ENCODE results near the gene LRRK2.
"Not testable (repeated sequence)": the region's sequence is repeated elsewhere in the genome, so short reads cannot be mapped to it uniquely, and the experiment has no call there.

DNA sequence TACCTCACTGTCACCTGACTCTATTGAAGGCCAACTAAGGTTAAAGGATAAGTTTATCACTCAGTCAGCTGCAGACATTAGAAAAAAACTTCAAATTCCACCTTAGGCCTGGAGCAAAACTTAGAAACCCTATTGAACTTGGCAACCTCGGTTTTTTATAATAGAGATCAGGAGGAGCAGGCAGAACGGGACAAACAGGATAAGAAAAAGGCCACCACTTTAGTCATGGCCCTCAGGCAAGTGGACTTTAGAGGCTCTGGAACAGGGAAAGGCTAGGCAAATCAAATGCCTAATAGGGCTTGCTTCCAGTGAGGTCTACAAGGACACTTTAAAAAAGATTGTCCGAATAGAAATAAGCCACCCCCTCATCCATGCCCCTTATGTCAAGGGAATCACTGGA lies 162.5 kb downstream of the LRRK2 start:
- TF ChIP-seq, protein P1, sequence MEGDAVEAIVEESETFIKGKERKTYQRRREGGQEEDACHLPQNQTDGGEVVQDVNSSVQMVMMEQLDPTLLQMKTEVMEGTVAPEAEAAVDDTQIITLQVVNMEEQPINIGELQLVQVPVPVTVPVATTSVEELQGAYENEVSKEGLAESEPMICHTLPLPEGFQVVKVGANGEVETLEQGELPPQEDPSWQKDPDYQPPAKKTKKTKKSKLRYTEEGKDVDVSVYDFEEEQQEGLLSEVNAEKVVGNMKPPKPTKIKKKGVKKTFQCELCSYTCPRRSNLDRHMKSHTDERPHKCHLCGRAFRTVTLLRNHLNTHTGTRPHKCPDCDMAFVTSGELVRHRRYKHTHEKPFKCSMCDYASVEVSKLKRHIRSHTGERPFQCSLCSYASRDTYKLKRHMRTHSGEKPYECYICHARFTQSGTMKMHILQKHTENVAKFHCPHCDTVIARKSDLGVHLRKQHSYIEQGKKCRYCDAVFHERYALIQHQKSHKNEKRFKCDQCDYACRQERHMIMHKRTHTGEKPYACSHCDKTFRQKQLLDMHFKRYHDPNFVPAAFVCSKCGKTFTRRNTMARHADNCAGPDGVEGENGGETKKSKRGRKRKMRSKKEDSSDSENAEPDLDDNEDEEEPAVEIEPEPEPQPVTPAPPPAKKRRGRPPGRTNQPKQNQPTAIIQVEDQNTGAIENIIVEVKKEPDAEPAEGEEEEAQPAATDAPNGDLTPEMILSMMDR (IDR thresholded peaks at IDR 0.05; ENCODE audit: low read length), result not testable (repeated sequence)
- TF ChIP-seq EZH2 (optimal IDR thresholded peaks at IDR 0.05; ENCODE audit: low read depth, low read length), result not testable (repeated sequence)

All from MM.1S (cell line).